Body of pancreas (tissue), 4 donors: Measurements from ENCODE around the gene FLRT2.

Source experiments
- POLR2A ChIP-seq, 3 donors: fragments of 450-650 bp; IDR thresholded peaks; one replicate each; pipeline ENCODE4 v1.6.1; 2016; ENCODE audit warnings: antibody characterized with exemption in 3 of 3, mild to moderate bottlenecking in 2 of 3
- TF ChIP-seq, protein P1 (sequence below), 7 experiments: fragments of 450-650 bp in 4 of 7; fragments of 200-600 bp in 3 of 7; sonication (generic) in 3 of 7; IDR thresholded peaks; one replicate each; pipeline ENCODE4 v1.5.1; 2016 to 2019; ENCODE audit warnings: antibody characterized with exemption in 7 of 7

DNA sequence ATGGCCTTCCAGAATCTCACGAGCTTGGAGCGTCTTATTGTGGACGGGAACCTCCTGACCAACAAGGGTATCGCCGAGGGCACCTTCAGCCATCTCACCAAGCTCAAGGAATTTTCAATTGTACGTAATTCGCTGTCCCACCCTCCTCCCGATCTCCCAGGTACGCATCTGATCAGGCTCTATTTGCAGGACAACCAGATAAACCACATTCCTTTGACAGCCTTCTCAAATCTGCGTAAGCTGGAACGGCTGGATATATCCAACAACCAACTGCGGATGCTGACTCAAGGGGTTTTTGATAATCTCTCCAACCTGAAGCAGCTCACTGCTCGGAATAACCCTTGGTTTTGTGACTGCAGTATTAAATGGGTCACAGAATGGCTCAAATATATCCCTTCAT, 92.2 kb downstream of the FLRT2 start:
- no peak for TF ChIP-seq POLR2A (IDR thresholded peaks at IDR 0.05)
- TF ChIP-seq, protein P1, sequence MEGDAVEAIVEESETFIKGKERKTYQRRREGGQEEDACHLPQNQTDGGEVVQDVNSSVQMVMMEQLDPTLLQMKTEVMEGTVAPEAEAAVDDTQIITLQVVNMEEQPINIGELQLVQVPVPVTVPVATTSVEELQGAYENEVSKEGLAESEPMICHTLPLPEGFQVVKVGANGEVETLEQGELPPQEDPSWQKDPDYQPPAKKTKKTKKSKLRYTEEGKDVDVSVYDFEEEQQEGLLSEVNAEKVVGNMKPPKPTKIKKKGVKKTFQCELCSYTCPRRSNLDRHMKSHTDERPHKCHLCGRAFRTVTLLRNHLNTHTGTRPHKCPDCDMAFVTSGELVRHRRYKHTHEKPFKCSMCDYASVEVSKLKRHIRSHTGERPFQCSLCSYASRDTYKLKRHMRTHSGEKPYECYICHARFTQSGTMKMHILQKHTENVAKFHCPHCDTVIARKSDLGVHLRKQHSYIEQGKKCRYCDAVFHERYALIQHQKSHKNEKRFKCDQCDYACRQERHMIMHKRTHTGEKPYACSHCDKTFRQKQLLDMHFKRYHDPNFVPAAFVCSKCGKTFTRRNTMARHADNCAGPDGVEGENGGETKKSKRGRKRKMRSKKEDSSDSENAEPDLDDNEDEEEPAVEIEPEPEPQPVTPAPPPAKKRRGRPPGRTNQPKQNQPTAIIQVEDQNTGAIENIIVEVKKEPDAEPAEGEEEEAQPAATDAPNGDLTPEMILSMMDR (IDR thresholded peaks at IDR 0.05), result no peak
